ENCODE measurements around the gene ERFL.

Gene ERFL

GRCh38 chr19:41930322-41930722 lies 2.1 kb upstream of the ERFL start (continued):
- TF ChIP-seq ZSCAN18 (tag by site-specific recombination; IDR thresholded peaks at IDR 0.05) (no peak), ZNF16 (tag by site-specific recombination; IDR thresholded peaks at IDR 0.05; ENCODE audit: low read depth) (no peak), ZNF391 (tag by site-specific recombination; IDR thresholded peaks at IDR 0.05; ENCODE audit: borderline replicate concordance, low read depth) (no peak), ZSCAN16 (tag by site-specific recombination; IDR thresholded peaks at IDR 0.05) (no peak), ZNF677 (tag by site-specific recombination; IDR thresholded peaks at IDR 0.05) (no peak), ZNF600 (tag by site-specific recombination; IDR thresholded peaks at IDR 0.05) (peak; percentile 60; the same call in 1 of the 2 replicates), ZNF274 (IDR thresholded peaks at IDR 0.05; ENCODE audit: low read length) (no peak), ZNF274 (tag by site-specific recombination; IDR thresholded peaks at IDR 0.05; ENCODE audit: borderline replicate concordance) (no peak), KLF1 (tag by site-specific recombination; IDR thresholded peaks at IDR 0.05) (peak; percentile 79), ZNF292 (tag by site-specific recombination; IDR thresholded peaks at IDR 0.05; ENCODE audit: borderline replicate concordance, low read depth) (no peak), ZNF529 (tag by site-specific recombination; IDR thresholded peaks at IDR 0.05; ENCODE audit: insufficient replicate concordance) (no peak), ZNF501 (tag by site-specific recombination; IDR thresholded peaks at IDR 0.05) (no peak), ZNF2 (tag by site-specific recombination; IDR thresholded peaks at IDR 0.05) (no peak)

- peaks cover 4% of the 10 kb centered on the region for H3K4me1 ChIP-seq (ENCODE audit: control insufficient read depth, insufficient read depth, low read length)
- no peaks in the 10 kb centered on the region for H3K9me3 ChIP-seq (ENCODE audit: control insufficient read depth, insufficient read depth, low read depth, low read length)
- ChIA-PET POLR2A (interaction anchor here (0.6 to 2.0 kb wide), 3 partner anchors 57 to 102 kb away, joined by 4 to 7 read pairs (median 7); partner anchors contain the start of gene RPS19), CTCF (interaction anchor here (0.6 to 1.8 kb wide), 8 partner anchors 15 to 1560 kb away, joined by 3 to 5 read pairs (median 4); no protein-coding TSS in a partner anchor)
- no peaks in the 10 kb centered on the region for H3K36me3 ChIP-seq (ENCODE audit: control insufficient read depth in 2 of 2, insufficient read depth in 1 of 2, low read length in 2 of 2)
- H3K4me3 ChIP-seq (ENCODE audit: low read depth, low read length): no peak overlapping the region
- TF ChIP-seq PRDM1 (tag by site-specific recombination; IDR thresholded peaks at IDR 0.05): peak; percentile 55; the same call in 1 of the 2 replicates
- no peak for TF ChIP-seq ZBTB8A (tag by site-specific recombination; IDR thresholded peaks at IDR 0.05)
- TF ChIP-seq TCF7L2 (IDR thresholded peaks at IDR 0.05; ENCODE audit: borderline replicate concordance, low read depth, low read length): no peak
- no peak overlapping the region for H3K27ac ChIP-seq (ENCODE audit: extremely low read depth, low read depth, low read length)
These were observed 1.4 kb upstream of the ERFL start for GRCh38 chr19:41929536-41930071.

GRCh38 chr19:41928754-41929535 lies 696 bp upstream of the ERFL start:
- POLR2A ChIA-PET: interaction anchor here (0.6 kb wide), 1 partner anchor 102 kb away, joined by 7 read pairs; no protein-coding TSS in a partner anchor
- CTCF ChIA-PET: interaction anchor here (0.6 to 1.8 kb wide), 3 partner anchors 22 to 222 kb away, joined by 4 to 5 read pairs (median 4); no protein-coding TSS in a partner anchor
- Histone ChIP-seq H3K27ac (ENCODE audit: extremely low read depth, low read depth, low read length) (no peak overlapping the region), H3K9me3 (ENCODE audit: control insufficient read depth, insufficient read depth, low read depth, low read length) (no peaks in the 10 kb centered on the region), H3K4me1 (ENCODE audit: control insufficient read depth, insufficient read depth, low read length) (peaks cover 4% of the 10 kb centered on the region), H3K36me3 (ENCODE audit: control insufficient read depth in 2 of 2, insufficient read depth in 1 of 2, low read length in 2 of 2) (no peaks in the 10 kb centered on the region), H3K4me3 (ENCODE audit: low read depth, low read length) (peak overlapping the region; percentile 16)
- TF ChIP-seq ZBTB49 (tag by site-specific recombination; IDR thresholded peaks at IDR 0.05; ENCODE audit: low read depth) (no peak), ZXDB (tag by site-specific recombination; IDR thresholded peaks at IDR 0.05) (no peak), ZNF433 (tag by site-specific recombination; IDR thresholded peaks at IDR 0.05; ENCODE audit: low read depth) (no peak), BCL11B (tag by site-specific recombination; IDR thresholded peaks at IDR 0.05; ENCODE audit: low read depth) (no peak), SP2 (tag by site-specific recombination; IDR thresholded peaks at IDR 0.05) (peak; percentile 11; the same call in 1 of the 2 replicates), ZNF18 (tag by site-specific recombination; IDR thresholded peaks at IDR 0.05) (peak; percentile 76; the same call in 1 of the 2 replicates), WT1 (tag by site-specific recombination; IDR thresholded peaks at IDR 0.05) (peak; percentile 41; the same call in 1 of the 2 replicates), FEZF1 (tag by site-specific recombination; IDR thresholded peaks at IDR 0.05) (no peak), ZNF16 (tag by site-specific recombination; IDR thresholded peaks at IDR 0.05; ENCODE audit: low read depth) (no peak), ZNF560 (tag by site-specific recombination; IDR thresholded peaks at IDR 0.05; ENCODE audit: borderline replicate concordance) (no peak)
